Measurements from ENCODE around the gene HOXD1.

DNA sequence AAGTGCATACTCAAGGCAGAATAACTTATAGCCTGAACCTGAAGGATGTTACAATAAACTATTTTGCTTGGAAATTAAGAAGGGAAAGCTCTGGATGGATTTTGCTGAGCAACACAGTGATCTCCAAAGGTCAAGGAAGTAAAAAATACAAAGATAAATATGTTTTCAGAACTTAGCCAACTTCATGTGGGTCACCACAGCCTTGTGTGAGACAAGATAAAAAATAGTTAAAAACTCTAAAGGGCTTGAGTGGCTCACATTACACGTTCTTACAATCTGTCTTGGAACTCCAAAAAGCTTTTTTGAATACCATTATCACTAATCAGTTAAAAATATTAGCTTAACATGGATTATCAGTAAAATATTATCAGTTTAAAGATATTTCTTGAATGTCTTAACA, 51.8 kb downstream of the HOXD1 start:
- TF ChIP-seq GATA1 (IDR thresholded peaks at IDR 0.05; ENCODE audit: low read depth, low read length) (no peak), POLR2A (IDR thresholded peaks at IDR 0.05; ENCODE audit: low read length) (no peak)

Measured in erythroblast (primary cell).